Colonic mucosa (tissue), 4 donors: ENCODE measurements around the gene CARNS1. TPM values are rescaled to one million over a fixed set of nuclear protein-coding genes. Genes with fewer than 3 reads are reported as not detected.
A peak's percentile ranks its signal among the peaks of the same experiment; 100 is the strongest.

Experiments used
- DNase-seq: peaks from one replicate; pipeline ENCODE4 v3.0.0-alpha.2; 2020
- H3K27ac ChIP-seq: fragments of 200-600 bp; one replicate; pipeline ENCODE4 v1.8.0; 2021
- H3K27me3 ChIP-seq: fragments of 200-600 bp; one replicate; pipeline ENCODE4 v1.8.0; 2021
- H3K36me3 ChIP-seq: fragments of 200-600 bp; one replicate; pipeline ENCODE4 v1.8.0; 2021
- H3K4me1 ChIP-seq: fragments of 200-600 bp; one replicate; pipeline ENCODE4 v1.8.0; 2021; ENCODE audit warnings: mild to moderate bottlenecking
- H3K4me3 ChIP-seq: fragments of 200-600 bp; one replicate; pipeline ENCODE4 v1.8.0; 2021
- H3K9ac ChIP-seq, 2 donors: one replicate each; pipeline ENCODE4 v1.7.0; 2013; ENCODE audit warnings: control low read depth in 2 of 2, low read depth in 2 of 2, low read length in 2 of 2
- H3K9me3 ChIP-seq: fragments of 200-600 bp; one replicate; pipeline ENCODE4 v1.8.0; 2021
- CTCF ChIP-seq: fragments of 200-600 bp; IDR thresholded peaks from one replicate; pipeline ENCODE4 v1.8.0; 2022; ENCODE audit warnings: antibody characterized with exemption, mild to moderate bottlenecking
- intact Hi-C: fragments of 100-400 bp; cut with DNase I; formaldehyde crosslinking; loops from one replicate; pipeline ENCODE4 v1.14.1; 2022
- total RNA-seq, 2 donors: library from RNA; stranded (reverse); fragmentation: NEBNext Ultra II Directional in 1 of 2; extraction: Animal tissue kit (Norgen Biotek cat#: 25700) in 1 of 2; gene quantifications; one replicate each; pipeline ENCODE4 v1.2.1, GENCODE V29; 2021
- donor health status: healthy.
- donor health status: DM: no; HTN: no; CAD: no.
- donor health status: DM: no; HTN: no; CAD: no.

CARNS1 gene
- total RNA-seq, 2 donors from 2014 or later, result 0.20 to 0.32 TPM

DNA sequence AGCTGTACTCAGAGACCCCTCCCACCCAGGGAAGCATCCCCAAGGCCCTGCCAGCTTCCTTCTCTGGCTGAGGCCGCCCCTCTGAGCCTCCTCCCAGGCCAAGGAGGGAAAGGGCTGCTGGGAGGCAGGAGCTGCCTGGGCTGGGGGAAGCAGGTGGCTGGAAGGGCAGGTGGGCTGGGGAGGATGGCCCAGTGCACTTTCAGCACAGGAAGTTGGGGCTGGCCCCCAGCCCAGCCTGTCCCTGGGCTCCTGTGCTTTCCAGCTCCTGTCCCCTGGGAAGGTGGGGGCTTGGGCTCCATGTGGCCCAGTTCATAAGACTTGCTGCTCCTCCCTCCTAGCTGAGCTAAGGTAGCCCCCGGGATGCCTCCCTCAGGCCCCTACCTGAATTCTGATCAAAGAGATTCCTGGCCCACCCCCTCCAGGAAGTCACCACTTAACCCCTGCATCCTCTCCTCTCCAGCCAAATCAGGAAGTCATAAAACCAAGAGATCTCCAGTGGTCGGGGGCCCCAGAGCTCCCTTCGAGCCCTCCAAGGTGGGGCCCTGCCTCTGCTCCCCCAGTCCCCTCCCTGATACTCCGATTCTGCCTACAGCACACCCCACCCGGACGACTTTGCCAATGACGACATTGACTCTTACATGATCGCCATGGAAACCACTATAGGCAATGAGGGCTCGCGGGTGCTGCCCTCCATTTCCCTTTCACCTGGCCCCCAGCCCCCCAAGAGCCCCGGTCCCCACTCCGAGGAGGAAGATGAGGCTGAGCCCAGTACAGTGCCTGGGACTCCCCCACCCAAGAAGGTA lies 18.7 kb upstream of the CARNS1 start:
- H3K9ac ChIP-seq, result no peak overlapping the region
- no peak for DNase-seq
- peaks cover 19% of the 10 kb centered on the region for H3K4me1 ChIP-seq
- H3K9me3 ChIP-seq, result no peaks in the 10 kb centered on the region
- H3K4me3 ChIP-seq, result no peak overlapping the region
- H3K36me3 ChIP-seq, result peaks cover 17% of the 10 kb centered on the region
- TF ChIP-seq CTCF, result no peak
- intact Hi-C loops, result no loop called here
- no peak overlapping the region for H3K27ac ChIP-seq
- no peaks in the 10 kb centered on the region for H3K27me3 ChIP-seq

- TF ChIP-seq CTCF, result no peak
- H3K4me3 ChIP-seq, result no peak overlapping the region
- H3K9me3 ChIP-seq, result no peaks in the 10 kb centered on the region
- H3K4me1 ChIP-seq, result peaks cover 17% of the 10 kb centered on the region
- H3K27ac ChIP-seq, result no peak overlapping the region
- no peak for DNase-seq
- H3K27me3 ChIP-seq, result no peaks in the 10 kb centered on the region
- intact Hi-C loops, result no loop called here
- H3K36me3 ChIP-seq, result peaks cover 17% of the 10 kb centered on the region
- H3K9ac ChIP-seq, result no peak overlapping the region
These were observed 17.9 kb upstream of the CARNS1 start for GRCh38 chr11:67397536-67397935.

GRCh38 chr11:67397986-67398660 lies 17.4 kb upstream of the CARNS1 start:
- TF ChIP-seq CTCF, result no peak
- Histone ChIP-seq H3K9me3 (no peaks in the 10 kb centered on the region), H3K36me3 (peaks cover 17% of the 10 kb centered on the region), H3K27ac (no peak overlapping the region), H3K4me1 (peaks cover 14% of the 10 kb centered on the region), H3K4me3 (no peak overlapping the region), H3K9ac (no peak overlapping the region), H3K27me3 (no peaks in the 10 kb centered on the region)
- intact Hi-C loops, result no loop called here
- DNase-seq, result no peak

DNA sequence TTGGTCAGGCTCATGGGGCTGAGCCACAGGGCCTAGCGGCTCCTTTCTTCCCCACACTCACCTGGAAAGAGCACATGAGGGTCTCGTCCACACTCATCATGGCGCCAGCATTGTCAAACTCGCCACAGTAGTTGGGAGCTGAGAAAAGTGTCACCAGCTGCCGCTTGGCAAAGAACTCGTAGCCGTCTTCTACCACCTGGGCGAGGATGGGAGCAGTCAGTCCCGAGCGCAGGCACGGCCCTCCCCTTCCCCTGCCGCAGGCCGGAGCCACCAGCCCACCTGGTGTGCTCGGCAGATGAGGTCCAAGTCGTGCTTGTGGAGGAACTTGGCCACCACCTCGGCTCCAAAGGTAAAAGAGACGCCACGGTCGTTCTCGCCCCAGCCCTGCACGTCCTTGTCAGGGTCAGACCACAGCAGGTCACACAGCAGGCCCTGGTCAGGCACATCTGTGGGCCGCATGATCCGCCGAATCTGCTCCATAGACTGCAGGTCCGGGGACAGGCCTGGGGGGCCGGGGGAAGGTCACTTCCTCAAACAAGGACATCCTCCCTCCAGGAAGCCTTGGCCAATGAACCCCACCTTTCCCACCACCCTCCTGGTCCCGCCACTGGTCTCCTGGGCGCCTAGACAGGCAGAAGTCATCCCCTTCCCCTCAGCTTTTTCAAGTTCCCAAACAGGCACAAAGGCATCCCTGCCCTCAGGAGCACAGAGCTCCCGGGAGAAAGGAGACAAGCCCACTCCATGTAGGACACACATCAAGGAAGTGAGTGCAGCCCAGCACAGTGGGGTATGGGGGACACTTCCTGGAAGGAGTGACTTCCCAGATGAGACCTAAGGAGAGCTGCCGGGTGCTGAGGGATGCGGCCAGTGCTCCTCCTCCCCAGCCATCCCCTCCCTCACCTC lies 16.6 kb upstream of the CARNS1 start:
- H3K4me3 ChIP-seq, result no peak overlapping the region
- intact Hi-C loops, result no loop called here
- TF ChIP-seq CTCF, result no peak
- no peak for DNase-seq
- H3K27ac ChIP-seq, result no peak overlapping the region
- no peaks in the 10 kb centered on the region for H3K9me3 ChIP-seq
- H3K27me3 ChIP-seq, result no peaks in the 10 kb centered on the region
- H3K4me1 ChIP-seq, result peaks cover 14% of the 10 kb centered on the region
- H3K9ac ChIP-seq, result peak overlapping the region in 1 of 2 donors; percentile 36
- peaks cover 17% of the 10 kb centered on the region for H3K36me3 ChIP-seq

- peak; percentile 53 for DNase-seq
- peak overlapping the region; percentile 92 for H3K27ac ChIP-seq
- H3K4me1 ChIP-seq, result peaks cover 14% of the 10 kb centered on the region
- H3K4me3 ChIP-seq, result peak overlapping the region; percentile 94
- no peaks in the 10 kb centered on the region for H3K27me3 ChIP-seq
- peak overlapping the region; percentile 96 to 97 for H3K9ac ChIP-seq
- intact Hi-C loops, result no loop called here
- no peak for TF ChIP-seq CTCF
- H3K36me3 ChIP-seq, result peaks cover 17% of the 10 kb centered on the region
- no peaks in the 10 kb centered on the region for H3K9me3 ChIP-seq
These were observed 15.1 kb upstream of the CARNS1 start for GRCh38 chr11:67400251-67400941.
